ENCODE measurements around the gene WNT4. TPM values are rescaled to one million over a fixed set of nuclear protein-coding genes. Genes with fewer than 3 reads are reported as not detected.
A peak's percentile ranks its signal among the peaks of the same experiment; 100 is the strongest.

Gene WNT4
- total RNA-seq, 1 donor from 2014 or later: 1.1 TPM

DNA sequence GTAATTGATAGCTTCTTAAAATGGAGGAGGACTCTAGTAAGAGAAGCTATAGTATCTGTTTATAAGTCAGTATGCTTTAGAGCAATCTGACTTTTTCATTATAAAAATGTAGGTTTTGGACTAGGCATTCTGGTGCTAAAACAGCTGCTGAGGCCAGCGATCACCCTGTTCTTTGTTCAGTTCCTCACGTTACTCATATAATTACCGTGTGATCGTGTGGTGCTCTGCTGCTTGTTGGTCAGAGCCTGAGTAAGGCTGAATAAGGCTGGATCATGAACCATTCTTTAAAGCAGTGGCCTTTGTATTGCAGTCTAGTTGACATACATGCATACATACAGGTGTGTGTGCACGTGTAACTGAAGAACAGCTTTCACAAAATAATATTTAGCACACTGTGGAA lies 65.2 kb downstream of the WNT4 start:
- Histone ChIP-seq H3K27me3 (ENCODE audit: control insufficient read depth, insufficient read depth, low read length) (no peaks in the 10 kb centered on the region), H3K36me3 (ENCODE audit: control insufficient read depth, insufficient read depth, low read length) (peaks cover 8% of the 10 kb centered on the region), H3K4me3 (ENCODE audit: low read depth, low read length) (no peak overlapping the region)
- FAIRE-seq (no peak), DNase-seq (ENCODE audit: low read depth) (peak; percentile 36)
- TF ChIP-seq CTCF (IDR thresholded peaks at IDR 0.05; ENCODE audit: insufficient read depth, low read length, severe bottlenecking): no peak

GRCh38 chr1:22076346-22076745 lies 66.6 kb downstream of the WNT4 start:
- FAIRE-seq (no peak), DNase-seq (ENCODE audit: low read depth) (peak; percentile 44)
- TF ChIP-seq CTCF (IDR thresholded peaks at IDR 0.05; ENCODE audit: insufficient read depth, low read length, severe bottlenecking): no peak
- Histone ChIP-seq H3K36me3 (ENCODE audit: control insufficient read depth, insufficient read depth, low read length) (peaks cover 6% of the 10 kb centered on the region), H3K27me3 (ENCODE audit: control insufficient read depth, insufficient read depth, low read length) (no peaks in the 10 kb centered on the region), H3K4me3 (ENCODE audit: low read depth, low read length) (no peak overlapping the region)

DNA sequence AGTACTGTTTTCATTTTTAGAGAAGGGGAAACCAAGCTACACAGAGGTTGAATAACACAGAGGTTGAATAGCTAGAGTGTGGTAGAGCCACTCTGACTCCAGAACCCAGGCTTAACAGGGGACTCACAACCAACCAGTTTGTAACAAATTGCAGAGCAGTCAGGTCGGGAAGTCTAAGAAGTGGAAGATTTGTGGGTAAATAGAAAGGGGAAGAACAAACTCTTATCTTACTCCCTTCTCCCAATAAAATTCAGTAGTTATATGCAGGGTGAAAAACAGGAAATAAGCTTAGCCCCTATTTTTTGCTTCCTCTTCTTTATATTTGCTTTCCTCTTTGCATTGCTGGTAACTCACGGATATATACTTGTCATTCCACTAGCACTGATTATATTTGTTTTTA lies 67.2 kb downstream of the WNT4 start:
- FAIRE-seq (no peak), DNase-seq (ENCODE audit: low read depth) (no peak)
- Histone ChIP-seq H3K27me3 (ENCODE audit: control insufficient read depth, insufficient read depth, low read length) (no peaks in the 10 kb centered on the region), H3K4me3 (ENCODE audit: low read depth, low read length) (no peak overlapping the region), H3K36me3 (ENCODE audit: control insufficient read depth, insufficient read depth, low read length) (peaks cover 6% of the 10 kb centered on the region)
- no peak for TF ChIP-seq CTCF (IDR thresholded peaks at IDR 0.05; ENCODE audit: insufficient read depth, low read length, severe bottlenecking)

GRCh38 chr1:22074803-22075202 lies 68.1 kb downstream of the WNT4 start:
- H3K27me3 ChIP-seq (ENCODE audit: control insufficient read depth, insufficient read depth, low read length): no peaks in the 10 kb centered on the region
- no peak overlapping the region for H3K4me3 ChIP-seq (ENCODE audit: low read depth, low read length)
- peaks cover 6% of the 10 kb centered on the region for H3K36me3 ChIP-seq (ENCODE audit: control insufficient read depth, insufficient read depth, low read length)
- TF ChIP-seq CTCF (IDR thresholded peaks at IDR 0.05; ENCODE audit: insufficient read depth, low read length, severe bottlenecking): no peak
- DNase-seq (ENCODE audit: low read depth): no peak
- FAIRE-seq: no peak

- FAIRE-seq (no peak), DNase-seq (ENCODE audit: low read depth) (no peak)
- Histone ChIP-seq H3K27me3 (ENCODE audit: control insufficient read depth, insufficient read depth, low read length) (no peaks in the 10 kb centered on the region), H3K36me3 (ENCODE audit: control insufficient read depth, insufficient read depth, low read length) (peaks cover 7% of the 10 kb centered on the region), H3K4me3 (ENCODE audit: low read depth, low read length) (no peak overlapping the region)
- TF ChIP-seq CTCF (IDR thresholded peaks at IDR 0.05; ENCODE audit: insufficient read depth, low read length, severe bottlenecking): no peak
Observed at GRCh38 chr1:22071511-22071910, 71.4 kb downstream of the WNT4 start.

Other genes with a start within 250 kb of the WNT4 start
- gene HSPG2, start 205.8 kb downstream of the WNT4 start, total RNA-seq: 28.7 and 36.1 TPM in 2 replicates
- not detected in 2 replicates for gene CELA3B, start 166.1 kb downstream of the WNT4 start, total RNA-seq
- gene CELA3A, start 141.4 kb downstream of the WNT4 start, total RNA-seq: not detected in 2 replicates
- 408 and 613 TPM in 2 replicates for gene CDC42, start 90.4 kb downstream of the WNT4 start, total RNA-seq